IMR-90 (cell line): Measurements from ENCODE around the gene SEC16A. TPM values are rescaled to one million over a fixed set of nuclear protein-coding genes. Genes with fewer than 3 reads are reported as not detected.

Experiments
- ATAC-seq: fragments of 200-7000 bp; cut with Tn5 transposase; 2 replicates; pipeline ENCODE4 v1.9.1; 2020; ENCODE audit warnings: low read depth, mild to moderate bottlenecking, moderate library complexity
- BruUV-seq: library from RNA; stranded (reverse); fragments of 400-500 nt; replicated peaks from 2 replicates; lab custom pipeline; 2021; lab: Mats Ljungman, UMichigan
- CTCF ChIA-PET: fragments of 300-600 bp; formaldehyde crosslinking; extraction: SDS; loops from one replicate; lab custom pipeline; 2021; ENCODE audit warnings: antibody characterized with exemption; lab: Yijun Ruan, JAX
- POLR2A ChIA-PET: fragments of 300-600 bp; sonication (Branson Sonifier 250); formaldehyde crosslinking; loops from one replicate; lab custom pipeline; 2022; ENCODE audit warnings: antibody characterized with exemption; ENCODE audit not compliant: unreplicated experiment; lab: Charles Lee
- DNase-seq: peaks from one replicate; pipeline ENCODE4 v3.0.0; 2013
- H2AFZ ChIP-seq: replicated peaks from 2 replicates; pipeline ENCODE3; 2013; ENCODE audit warnings: low read length, mild to moderate bottlenecking; ENCODE audit not compliant: poor library complexity
- H2AK5ac ChIP-seq: 2 replicates; pipeline ENCODE4 v1.6.1; 2013; ENCODE audit warnings: low read depth, low read length, inconsistent platforms
- H2AK9ac ChIP-seq: replicated peaks from 2 replicates; pipeline ENCODE3; 2013; ENCODE audit warnings: mild to moderate bottlenecking, low read depth, low read length, moderate library complexity; ENCODE audit not compliant: poor library complexity
- H2BK120ac ChIP-seq: 2 replicates; pipeline ENCODE4 v1.6.1; 2013; ENCODE audit warnings: low read depth, low read length, inconsistent platforms
- H2BK15ac ChIP-seq: 3 replicates; pipeline ENCODE4 v1.6.1; 2013; ENCODE audit warnings: low read depth, low read length, inconsistent platforms
- H2BK20ac ChIP-seq: 2 replicates; pipeline ENCODE4 v1.6.1; 2013; ENCODE audit warnings: low read depth, mild to moderate bottlenecking, inconsistent platforms, low read length, moderate library complexity
- H2BK5ac ChIP-seq: 2 replicates; pipeline ENCODE4 v1.6.1; 2013; ENCODE audit warnings: mild to moderate bottlenecking, low read depth, low read length, inconsistent platforms; ENCODE audit not compliant: poor library complexity, severe bottlenecking
- H3K14ac ChIP-seq: replicated peaks from 2 replicates; pipeline ENCODE4 v1.6.1; 2013; ENCODE audit warnings: low read depth, low read length, inconsistent platforms
- H3K18ac ChIP-seq: 2 replicates; pipeline ENCODE4 v1.6.1; 2013; ENCODE audit warnings: low read depth, low read length, control low read depth
- H3K23ac ChIP-seq: 2 replicates; pipeline ENCODE4 v1.6.1; 2013; ENCODE audit warnings: low read depth, low read length, inconsistent platforms
- H3K27ac ChIP-seq: 2 replicates; pipeline ENCODE4 v1.5.1; 2013; ENCODE audit warnings: mild to moderate bottlenecking, control low read depth, low read length; ENCODE audit not compliant: insufficient read depth
- H3K27me3 ChIP-seq: 2 replicates; pipeline ENCODE4 v1.6.1; 2013; ENCODE audit warnings: low read length; ENCODE audit not compliant: control insufficient read depth, insufficient read depth
- H3K36me3 ChIP-seq: 2 replicates; pipeline ENCODE4 v1.6.1; 2013; ENCODE audit warnings: low read length, mixed read lengths; ENCODE audit not compliant: control insufficient read depth, insufficient read depth
- H3K4ac ChIP-seq: 2 replicates; pipeline ENCODE4 v1.6.1; 2013; ENCODE audit warnings: low read depth, low read length, inconsistent platforms
- H3K4me1 ChIP-seq: 2 replicates; pipeline ENCODE4 v1.6.1; 2013; ENCODE audit warnings: low read length, mixed read lengths; ENCODE audit not compliant: control insufficient read depth, insufficient read depth
- H3K4me2 ChIP-seq: 2 replicates; pipeline ENCODE4 v1.6.1; 2013; ENCODE audit warnings: low read depth, mild to moderate bottlenecking, control low read depth, low read length, moderate library complexity
- H3K4me3 ChIP-seq: 2 replicates; pipeline ENCODE4 v1.5.1; 2013; ENCODE audit warnings: low read depth, mild to moderate bottlenecking, control low read depth, low read length, moderate library complexity; ENCODE audit not compliant: insufficient read depth
- H3K56ac ChIP-seq: 2 replicates; pipeline ENCODE4 v1.6.1; 2013; ENCODE audit warnings: low read length, inconsistent platforms; ENCODE audit not compliant: insufficient read depth; ENCODE audit errors: extremely low read depth
- H3K79me1 ChIP-seq, 2 experiments: 2 replicates each; pipeline ENCODE4 v1.6.1; 2013; ENCODE audit warnings: low read length in 2 of 2, inconsistent platforms in 1 of 2, low read depth in 1 of 2
- H3K9ac ChIP-seq: 2 replicates; pipeline ENCODE4 v1.6.1; 2013; ENCODE audit warnings: low read depth, low read length, control low read depth
- H3K9me1 ChIP-seq: 2 replicates; pipeline ENCODE4 v1.6.1; 2013; ENCODE audit warnings: low read length, inconsistent platforms; ENCODE audit not compliant: insufficient read depth
- H3K9me3 ChIP-seq: 2 replicates; pipeline ENCODE4 v1.6.1; 2013; ENCODE audit warnings: low read length; ENCODE audit not compliant: control insufficient read depth, insufficient read depth
- H4K20me1 ChIP-seq: 2 replicates; pipeline ENCODE4 v1.6.1; 2013; ENCODE audit warnings: low read length, inconsistent platforms; ENCODE audit not compliant: insufficient read depth
- H4K5ac ChIP-seq: 2 replicates; pipeline ENCODE4 v1.6.1; 2013; ENCODE audit warnings: mild to moderate bottlenecking, low read depth, low read length, control low read depth
- H4K8ac ChIP-seq, 2 experiments: 2 replicates each; pipeline ENCODE4 v1.6.1; 2013; ENCODE audit warnings: low read depth in 2 of 2, low read length in 2 of 2, control low read depth in 1 of 2, inconsistent platforms in 1 of 2
- H4K91ac ChIP-seq: 2 replicates; pipeline ENCODE4 v1.6.1; 2013; ENCODE audit warnings: low read depth, low read length, inconsistent platforms; ENCODE audit not compliant: insufficient read depth
- BHLHE40 ChIP-seq: fragments of 150-350 bp; IDR thresholded peaks from 2 replicates; pipeline ENCODE4 v1.6.1; 2016; ENCODE audit warnings: mild to moderate bottlenecking, low read depth, low read length
- CEBPB ChIP-seq: IDR thresholded peaks from 2 replicates; pipeline ENCODE4 v1.6.1; 2012; ENCODE audit warnings: low read depth, low read length, improper control_type of control experiment
- CHD1 ChIP-seq: IDR thresholded peaks from 2 replicates; pipeline ENCODE4 v1.6.1; 2012; ENCODE audit warnings: low read depth, low read length, improper control_type of control experiment
- CTCF ChIP-seq: conservative IDR thresholded peaks from 2 replicates; pipeline ENCODE4 v1.5.1; 2012; ENCODE audit warnings: mild to moderate bottlenecking, low read depth, low read length, improper control_type of control experiment
- ELK1 ChIP-seq: fragments of 150-350 bp; IDR thresholded peaks from 2 replicates; pipeline ENCODE4 v1.6.1; 2016; ENCODE audit warnings: low read depth, mild to moderate bottlenecking, low read length, moderate library complexity, borderline replicate concordance
- FOS ChIP-seq: fragments of 150-350 bp; IDR thresholded peaks from 2 replicates; pipeline ENCODE4 v1.6.1; 2016; ENCODE audit warnings: low read depth, low read length
- MAFK ChIP-seq: IDR thresholded peaks from 2 replicates; pipeline ENCODE4 v1.6.1; 2012; ENCODE audit warnings: low read depth, low read length, improper control_type of control experiment
- MAZ ChIP-seq: IDR thresholded peaks from 2 replicates; pipeline ENCODE4 v1.6.1; 2012; ENCODE audit warnings: low read depth, mild to moderate bottlenecking, low read length, improper control_type of control experiment, moderate library complexity, borderline replicate concordance
- NFE2L2 ChIP-seq: fragments of 150-350 bp; IDR thresholded peaks from 2 replicates; pipeline ENCODE4 v1.6.1; 2016; ENCODE audit warnings: low read depth, mild to moderate bottlenecking, low read length
- POLR2A ChIP-seq: IDR thresholded peaks from 2 replicates; pipeline ENCODE4 v1.6.1; 2012; ENCODE audit warnings: mild to moderate bottlenecking, low read depth, low read length
- RAD21 ChIP-seq: IDR thresholded peaks from 2 replicates; pipeline ENCODE4 v1.6.1; 2012; ENCODE audit warnings: low read length, improper control_type of control experiment
- RCOR1 ChIP-seq: IDR thresholded peaks from 2 replicates; pipeline ENCODE4 v1.6.1; 2012; ENCODE audit warnings: mild to moderate bottlenecking, low read length, improper control_type of control experiment; ENCODE audit not compliant: insufficient replicate concordance
- RFX5 ChIP-seq: IDR thresholded peaks from 2 replicates; pipeline ENCODE4 v1.8.0; 2012; ENCODE audit warnings: low read depth, mild to moderate bottlenecking, low read length, moderate library complexity
- SMC3 ChIP-seq: fragments of 150-350 bp; IDR thresholded peaks from 2 replicates; pipeline ENCODE4 v1.6.1; 2016; ENCODE audit warnings: low read depth, mild to moderate bottlenecking, antibody characterized with exemption, low read length, moderate library complexity
- USF2 ChIP-seq: fragments of 150-350 bp; IDR thresholded peaks from 2 replicates; pipeline ENCODE4 v1.6.1; 2017; ENCODE audit warnings: mild to moderate bottlenecking, antibody characterized with exemption, low read length, low read depth
- WGBS, 2 experiments: methylation state at CpG; one replicate each; pipeline versions ENCODE4 v1.1.5 to v1.1.7; 2013; ENCODE audit warnings: missing lambda C conversion rate in 2 of 2; ENCODE audit not compliant: insufficient read length in 1 of 2; ENCODE audit errors: extremely low coverage in 2 of 2; 5-methylcytosine and 5-hydroxymethylcytosine counted together
- dilution Hi-C: fragments of 300-500 bp; cut with HindIII; formaldehyde crosslinking; loops from one replicate; pipeline ENCODE4 v1.14.3; 2018; ENCODE audit warnings: low sequenced_read_pairs; ENCODE audit not compliant: unreplicated experiment
- in situ Hi-C: fragments of 300-500 bp; cut with MboI; formaldehyde crosslinking; loops from 3 replicates; pipeline ENCODE4 v1.14.3; 2019; ENCODE audit warnings: low sequenced_read_pairs, inconsistent platforms, mixed read lengths
- intact Hi-C: fragments of 100-400 bp; cut with micrococcal nuclease; formaldehyde crosslinking; loops from 2 replicates; pipeline ENCODE4 v1.10.0; 2022
- polyA plus RNA-seq, 3 experiments: library from polyadenylated mRNA; depleted of rRNA; stranded (reverse); fragments of >200 nt; gene quantifications; 2 replicates each; pipeline ENCODE4 v1.2.3, GENCODE V29; 2012; ENCODE audit warnings: low replicate concordance in 1 of 3
- total RNA-seq: library from RNA; depleted of rRNA; stranded (reverse); fragments of >200 nt; gene quantifications from 2 replicates; pipeline ENCODE4 v1.2.3, GENCODE V29; 2012

Gene SEC16A
- total and polyA plus RNA-seq, 2 of the 4 experiments (the other 2 are of a cell fraction), result 12.2 to 48.1 TPM

- ATAC-seq, result no peak
- CTCF ChIA-PET, result no interaction called here
- no peak overlapping the region for H3K14ac ChIP-seq
- POLR2A ChIA-PET, result no interaction called here
- no peak overlapping the region for H2AK9ac ChIP-seq
- no peak overlapping the region for H3K18ac ChIP-seq
- peaks cover 50% of the 10 kb centered on the region for H4K20me1 ChIP-seq
- no peak overlapping the region for H3K4me3 ChIP-seq
- intact Hi-C loops, result no loop called here
- H4K8ac ChIP-seq, result no peak overlapping the region
- in situ Hi-C loops, result no loop called here
- H2AFZ ChIP-seq, result no peak overlapping the region
- no peak overlapping the region for H3K9ac ChIP-seq
- no peak overlapping the region for H4K5ac ChIP-seq
- H2BK5ac ChIP-seq, result no peak overlapping the region
- H3K9me1 ChIP-seq, result peaks cover 5% of the 10 kb centered on the region; the same call in 1 of the 2 replicates
- no peak overlapping the region for H3K23ac ChIP-seq
- peaks cover 7% of the 10 kb centered on the region for H3K4me1 ChIP-seq
- no peak overlapping the region for H3K4ac ChIP-seq
- 86% methylated on average over 10 of the region's 17 CpGs; no CpG with 5 or more reads in 1 of the 2 experiments for WGBS, 2 experiments
- no peak overlapping the region for H3K27ac ChIP-seq
- H3K79me1 ChIP-seq, result peaks cover 0 to 58% of the 10 kb centered on the region in 2 experiments; a peak in 3 of 4 replicates
- dilution Hi-C loops, result no loop called here
- no peak for DNase-seq
- no TSS peak for BruUV-seq
- no peaks in the 10 kb centered on the region for H3K27me3 ChIP-seq
- H2BK120ac ChIP-seq, result no peak overlapping the region
- H3K9me3 ChIP-seq, result no peaks in the 10 kb centered on the region
- no peak overlapping the region for H3K4me2 ChIP-seq
- H3K56ac ChIP-seq, result no peak overlapping the region
- H2BK15ac ChIP-seq, result no peak overlapping the region
- no peak overlapping the region for H2BK20ac ChIP-seq
- TF ChIP-seq SMC3 (no peak), BHLHE40 (no peak), FOS (no peak), RCOR1 (no peak), USF2 (no peak), NFE2L2 (no peak), MAFK (no peak), MAZ (no peak), CHD1 (no peak), RAD21 (no peak), POLR2A (no peak), CTCF (no peak), RFX5 (no peak), ELK1 (no peak), CEBPB (no peak)
- H2AK5ac ChIP-seq, result no peak overlapping the region
- H4K91ac ChIP-seq, result no peak overlapping the region
- H3K36me3 ChIP-seq, result peaks cover 61% of the 10 kb centered on the region
These were observed 41.1 kb downstream of the SEC16A start for GRCh38 chr9:136441681-136442245.
